Trophoblast cell (in vitro differentiated cells and primary cell): ENCODE measurements around the gene GET4.

Experiments used
- DNase-seq, 2 donors: peaks; one replicate each; pipeline ENCODE4 v3.0.0-alpha.2; 2016
- H2AFZ ChIP-seq: 2 replicates; pipeline ENCODE4 v1.6.1; 2013; ENCODE audit warnings: low read length, moderate library complexity, mild to moderate bottlenecking; ENCODE audit not compliant: insufficient read depth, poor library complexity
- H2AK5ac ChIP-seq: 2 replicates; pipeline ENCODE4 v1.6.1; 2013; ENCODE audit warnings: mild to moderate bottlenecking, low read length
- H2BK120ac ChIP-seq: 2 replicates; pipeline ENCODE4 v1.6.1; 2013; ENCODE audit warnings: low read length, mild to moderate bottlenecking, moderate library complexity; ENCODE audit not compliant: insufficient read depth, poor library complexity
- H2BK12ac ChIP-seq: 2 replicates; pipeline ENCODE4 v1.6.1; 2013; ENCODE audit warnings: mild to moderate bottlenecking, low read length, moderate library complexity
- H2BK5ac ChIP-seq: 2 replicates; pipeline ENCODE4 v1.6.1; 2013; ENCODE audit warnings: low read length, low read depth, moderate library complexity, mild to moderate bottlenecking; ENCODE audit not compliant: poor library complexity
- H3K14ac ChIP-seq: 2 replicates; pipeline ENCODE4 v1.6.1; 2013; ENCODE audit warnings: mild to moderate bottlenecking, low read length
- H3K18ac ChIP-seq: 2 replicates; pipeline ENCODE4 v1.6.1; 2013; ENCODE audit warnings: mild to moderate bottlenecking, low read length
- H3K23ac ChIP-seq: 2 replicates; pipeline ENCODE4 v1.6.1; 2013; ENCODE audit warnings: low read length
- H3K27ac ChIP-seq: 2 replicates; pipeline ENCODE4 v1.5.1; 2013; ENCODE audit warnings: low read depth, mild to moderate bottlenecking, inconsistent platforms, low read length, moderate library complexity
- H3K27me3 ChIP-seq: 2 replicates; pipeline ENCODE4 v1.6.1; 2013; ENCODE audit warnings: inconsistent platforms, mild to moderate bottlenecking, low read length, moderate library complexity; ENCODE audit not compliant: insufficient read depth
- H3K36me3 ChIP-seq, 2 experiments: 1 replicate in 1 of 2; 2 replicates in 1 of 2; pipeline ENCODE4 v1.6.1; 2013; ENCODE audit warnings: low read length in 2 of 2, mild to moderate bottlenecking in 2 of 2, moderate library complexity in 1 of 2; ENCODE audit not compliant: insufficient read depth in 2 of 2, control insufficient read depth in 1 of 2
- H3K4ac ChIP-seq: 2 replicates; pipeline ENCODE4 v1.6.1; 2013; ENCODE audit warnings: low read depth, mild to moderate bottlenecking, low read length, moderate library complexity
- H3K4me1 ChIP-seq, 2 experiments: 1 replicate in 1 of 2; 2 replicates in 1 of 2; pipeline ENCODE4 v1.6.1; 2013; ENCODE audit warnings: low read length in 2 of 2, mild to moderate bottlenecking in 2 of 2, moderate library complexity in 1 of 2; ENCODE audit not compliant: insufficient read depth in 2 of 2, control insufficient read depth in 1 of 2
- H3K4me2 ChIP-seq: 2 replicates; pipeline ENCODE4 v1.6.1; 2013; ENCODE audit warnings: inconsistent platforms, mild to moderate bottlenecking, low read length, moderate library complexity
- H3K4me3 ChIP-seq: 2 replicates; pipeline ENCODE4 v1.5.1; 2013; ENCODE audit warnings: mild to moderate bottlenecking, low read depth, low read length, inconsistent platforms
- H3K79me1 ChIP-seq: one replicate; pipeline ENCODE4 v1.6.1; 2013; ENCODE audit warnings: low read length
- H3K79me2 ChIP-seq: 2 replicates; pipeline ENCODE4 v1.6.1; 2013; ENCODE audit warnings: low read length, mild to moderate bottlenecking; ENCODE audit not compliant: control insufficient read depth, insufficient read depth, poor library complexity
- H3K9ac ChIP-seq: 2 replicates; pipeline ENCODE4 v1.6.1; 2013; ENCODE audit warnings: mild to moderate bottlenecking, low read length
- H3K9me3 ChIP-seq: 2 replicates; pipeline ENCODE4 v1.6.1; 2013; ENCODE audit warnings: low read depth, mild to moderate bottlenecking, control low read depth, inconsistent platforms, low read length; ENCODE audit not compliant: insufficient read depth
- H4K12ac ChIP-seq: 2 replicates; pipeline ENCODE4 v1.6.1; 2013; ENCODE audit warnings: low read depth, mild to moderate bottlenecking, low read length, moderate library complexity
- H4K8ac ChIP-seq: 2 replicates; pipeline ENCODE4 v1.6.1; 2013; ENCODE audit warnings: low read depth, mild to moderate bottlenecking, low read length, moderate library complexity
- H4K91ac ChIP-seq: one replicate; pipeline ENCODE4 v1.6.1; 2013; ENCODE audit warnings: low read depth, mild to moderate bottlenecking, low read length, moderate library complexity
- WGBS: extraction: QIAGEN DNeasy Blood & Tissue Kit; methylation state at CpG from one replicate; pipeline ENCODE4 v1.1.7; 2013; ENCODE audit warnings: missing lambda C conversion rate; ENCODE audit not compliant: insufficient read length, insufficient coverage; ENCODE audit errors: extremely low coverage; 5-methylcytosine and 5-hydroxymethylcytosine counted together

The GET4 gene

GRCh38 chr7:861222-861621 lies 15.1 kb upstream of the GET4 start:
- no peak for DNase-seq
- Histone ChIP-seq H2BK12ac (no peak overlapping the region), H4K12ac (no peak overlapping the region), H3K27ac (no peak overlapping the region), H3K4ac (no peak overlapping the region), H2BK5ac (no peak overlapping the region), H3K9me3 (no peaks in the 10 kb centered on the region), H2AK5ac (no peak overlapping the region), H3K36me3 (peaks cover 56 to 62% of the 10 kb centered on the region in 2 experiments), H3K4me3 (no peak overlapping the region), H2BK120ac (no peak overlapping the region), H4K8ac (no peak overlapping the region), H3K79me1 (no peaks in the 10 kb centered on the region), H3K4me2 (no peak overlapping the region), H3K9ac (no peak overlapping the region), H3K4me1 (peaks cover 0 to 2% of the 10 kb centered on the region in 2 experiments), H3K79me2 (no peaks in the 10 kb centered on the region), H3K23ac (no peak overlapping the region), H2AFZ (no peak overlapping the region), H3K14ac (no peak overlapping the region), H3K18ac (no peak overlapping the region), H3K27me3 (no peaks in the 10 kb centered on the region), H4K91ac (no peak overlapping the region)
- no CpG with 5 or more reads among the region's 9 CpGs for whole genome bisulfite sequencing

GRCh38 chr7:862157-862556 lies 14.2 kb upstream of the GET4 start:
- WGBS, result no CpG with 5 or more reads among the region's 6 CpGs
- Histone ChIP-seq H3K9ac (no peak overlapping the region), H4K91ac (no peak overlapping the region), H4K12ac (no peak overlapping the region), H3K4me3 (no peak overlapping the region), H2AK5ac (no peak overlapping the region), H3K4me1 (peaks cover 0 to 2% of the 10 kb centered on the region in 2 experiments), H2AFZ (no peak overlapping the region), H2BK12ac (no peak overlapping the region), H3K79me1 (no peaks in the 10 kb centered on the region), H3K36me3 (peaks cover 51 to 58% of the 10 kb centered on the region in 2 experiments), H3K27ac (no peak overlapping the region), H4K8ac (no peak overlapping the region), H2BK120ac (no peak overlapping the region), H3K27me3 (no peaks in the 10 kb centered on the region), H3K9me3 (no peaks in the 10 kb centered on the region), H3K79me2 (no peaks in the 10 kb centered on the region), H3K18ac (no peak overlapping the region), H2BK5ac (no peak overlapping the region), H3K4ac (no peak overlapping the region), H3K14ac (no peak overlapping the region), H3K23ac (no peak overlapping the region), H3K4me2 (no peak overlapping the region)
- DNase-seq, result no peak

- no peaks in the 10 kb centered on the region for H3K79me1 ChIP-seq
- no peak overlapping the region for H2BK5ac ChIP-seq
- DNase-seq, result no peak
- no peak overlapping the region for H3K9ac ChIP-seq
- H3K4ac ChIP-seq, result no peak overlapping the region
- H3K23ac ChIP-seq, result no peak overlapping the region
- H3K27me3 ChIP-seq, result no peaks in the 10 kb centered on the region
- no peak overlapping the region for H2BK12ac ChIP-seq
- no peak overlapping the region for H3K27ac ChIP-seq
- WGBS, result no CpG with 5 or more reads among the region's 16 CpGs
- H4K12ac ChIP-seq, result no peak overlapping the region
- H3K36me3 ChIP-seq, result peaks cover 58 to 62% of the 10 kb centered on the region in 2 experiments
- no peak overlapping the region for H2AFZ ChIP-seq
- no peak overlapping the region for H4K8ac ChIP-seq
- H3K9me3 ChIP-seq, result no peaks in the 10 kb centered on the region
- H4K91ac ChIP-seq, result no peak overlapping the region
- H3K14ac ChIP-seq, result no peak overlapping the region
- no peak overlapping the region for H2BK120ac ChIP-seq
- H3K4me3 ChIP-seq, result no peak overlapping the region
- H3K4me2 ChIP-seq, result no peak overlapping the region
- no peaks in the 10 kb centered on the region for H3K79me2 ChIP-seq
- H3K18ac ChIP-seq, result no peak overlapping the region
- H2AK5ac ChIP-seq, result no peak overlapping the region
- H3K4me1 ChIP-seq, result peaks cover 0 to 2% of the 10 kb centered on the region in 2 experiments
Measured at GRCh38 chr7:863106-863505, 13.2 kb upstream of the GET4 start.

GRCh38 chr7:865921-866320 lies 10.4 kb upstream of the GET4 start:
- Histone ChIP-seq H3K4ac (no peak overlapping the region), H3K27ac (no peak overlapping the region)

More at GRCh38 chr7:865921-866320, 10.4 kb upstream of the GET4 start:
- Histone ChIP-seq H2BK5ac (no peak overlapping the region), H2AK5ac (no peak overlapping the region), H3K4me2 (no peak overlapping the region), H3K36me3 (peaks cover 55 to 57% of the 10 kb centered on the region in 2 experiments), H3K18ac (no peak overlapping the region), H3K79me2 (no peaks in the 10 kb centered on the region), H3K23ac (no peak overlapping the region), H4K8ac (no peak overlapping the region), H4K91ac (no peak overlapping the region), H3K27me3 (no peaks in the 10 kb centered on the region), H3K79me1 (no peaks in the 10 kb centered on the region), H2BK12ac (no peak overlapping the region), H2BK120ac (no peak overlapping the region), H3K9ac (no peak overlapping the region), H3K14ac (no peak overlapping the region), H3K4me1 (no peaks in the 10 kb centered on the region), H3K9me3 (peaks cover 1% of the 10 kb centered on the region), H3K4me3 (no peak overlapping the region), H2AFZ (no peak overlapping the region), H4K12ac (no peak overlapping the region)
- no peak for DNase-seq
- no CpG with 5 or more reads among the region's 25 CpGs for WGBS
